ENCODE data around the gene TEC.

DNA sequence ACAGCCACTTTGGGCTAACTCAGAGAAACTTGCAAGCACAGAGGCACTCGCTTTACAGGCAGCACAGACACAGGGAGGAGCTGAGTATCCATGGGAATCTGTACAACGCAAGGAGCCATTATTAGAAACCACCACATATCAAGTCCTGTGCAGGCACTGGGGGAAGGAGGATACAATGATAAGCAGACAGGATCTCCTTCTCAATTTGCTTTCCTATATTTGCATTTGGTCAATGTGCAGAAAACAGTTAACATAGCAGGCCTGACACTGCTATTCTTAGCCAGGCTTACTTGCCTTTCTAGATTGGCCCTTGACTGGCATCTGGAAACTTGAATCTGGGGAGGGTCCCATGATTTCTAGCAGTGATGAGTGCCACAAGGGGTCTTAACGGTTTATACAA lies 65.8 kb downstream of the TEC start:
- TF ChIP-seq, protein P1, sequence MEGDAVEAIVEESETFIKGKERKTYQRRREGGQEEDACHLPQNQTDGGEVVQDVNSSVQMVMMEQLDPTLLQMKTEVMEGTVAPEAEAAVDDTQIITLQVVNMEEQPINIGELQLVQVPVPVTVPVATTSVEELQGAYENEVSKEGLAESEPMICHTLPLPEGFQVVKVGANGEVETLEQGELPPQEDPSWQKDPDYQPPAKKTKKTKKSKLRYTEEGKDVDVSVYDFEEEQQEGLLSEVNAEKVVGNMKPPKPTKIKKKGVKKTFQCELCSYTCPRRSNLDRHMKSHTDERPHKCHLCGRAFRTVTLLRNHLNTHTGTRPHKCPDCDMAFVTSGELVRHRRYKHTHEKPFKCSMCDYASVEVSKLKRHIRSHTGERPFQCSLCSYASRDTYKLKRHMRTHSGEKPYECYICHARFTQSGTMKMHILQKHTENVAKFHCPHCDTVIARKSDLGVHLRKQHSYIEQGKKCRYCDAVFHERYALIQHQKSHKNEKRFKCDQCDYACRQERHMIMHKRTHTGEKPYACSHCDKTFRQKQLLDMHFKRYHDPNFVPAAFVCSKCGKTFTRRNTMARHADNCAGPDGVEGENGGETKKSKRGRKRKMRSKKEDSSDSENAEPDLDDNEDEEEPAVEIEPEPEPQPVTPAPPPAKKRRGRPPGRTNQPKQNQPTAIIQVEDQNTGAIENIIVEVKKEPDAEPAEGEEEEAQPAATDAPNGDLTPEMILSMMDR (IDR thresholded peaks at IDR 0.05), result no peak
- no peak for TF ChIP-seq POLR2A (IDR thresholded peaks at IDR 0.05)

Data from testis (tissue), 2 donors.